Astrocyte (in vitro differentiated cells and primary cell): ENCODE data around the gene ITPA. TPM values are rescaled to one million over a fixed set of nuclear protein-coding genes. Genes with fewer than 3 reads are reported as not detected.

Experiments used
- DNase-seq: peaks from one replicate; pipeline ENCODE4 v3.0.0-alpha.2; 2010; ENCODE audit warnings: low read depth
- FAIRE-seq: peaks from 2 replicates; lab custom pipeline; 2011; peaks lifted over from hg19 to GRCh38; lab: Jason Lieb, UNC
- H2AFZ ChIP-seq: 2 replicates; pipeline ENCODE4 v1.6.0; 2012; ENCODE audit warnings: low read depth, low read length, inconsistent platforms
- H3K27ac ChIP-seq: 2 replicates; pipeline ENCODE4 v1.5.1; 2011; ENCODE audit warnings: low read depth, low read length, inconsistent platforms
- H3K27me3 ChIP-seq: 2 replicates; pipeline ENCODE4 v1.6.0; 2011; ENCODE audit warnings: low read length, inconsistent platforms; ENCODE audit not compliant: insufficient read depth
- H3K36me3 ChIP-seq: 2 replicates; pipeline ENCODE4 v1.5.1; 2011; ENCODE audit warnings: low read length, inconsistent platforms; ENCODE audit not compliant: insufficient read depth
- H3K4me1 ChIP-seq: 2 replicates; pipeline ENCODE4 v1.5.1; 2011; ENCODE audit warnings: low read length, inconsistent platforms; ENCODE audit not compliant: insufficient read depth
- H3K4me2 ChIP-seq: 2 replicates; pipeline ENCODE4 v1.6.0; 2012; ENCODE audit warnings: low read length, inconsistent platforms
- H3K4me3 ChIP-seq: 2 replicates; pipeline ENCODE4 v1.5.1; 2011; ENCODE audit warnings: low read depth, mild to moderate bottlenecking, low read length, inconsistent platforms; ENCODE audit not compliant: insufficient read depth
- H3K79me2 ChIP-seq: 2 replicates; pipeline ENCODE4 v1.6.0; 2012; ENCODE audit warnings: mild to moderate bottlenecking, low read length, inconsistent platforms; ENCODE audit not compliant: insufficient read depth
- H3K9ac ChIP-seq: 2 replicates; pipeline ENCODE4 v1.6.0; 2012; ENCODE audit warnings: mild to moderate bottlenecking, low read length, inconsistent platforms
- H3K9me3 ChIP-seq: 2 replicates; pipeline ENCODE4 v1.5.1; 2012; ENCODE audit warnings: low read depth, mild to moderate bottlenecking, low read length, inconsistent platforms; ENCODE audit not compliant: insufficient read depth
- H4K20me1 ChIP-seq: 2 replicates; pipeline ENCODE4 v1.6.0; 2012; ENCODE audit warnings: low read length, inconsistent platforms; ENCODE audit not compliant: insufficient read depth
- H3K27ac Mint-ChIP-seq: one replicate; pipeline ENCODE4 v1.8.0; 2021; ENCODE audit warnings: mild to moderate bottlenecking, mixed read lengths; ENCODE audit not compliant: unreplicated experiment
- H3K27me3 Mint-ChIP-seq: one replicate; pipeline ENCODE4 v1.8.0; 2021; ENCODE audit warnings: low read depth, mixed read lengths; ENCODE audit not compliant: unreplicated experiment
- H3K36me3 Mint-ChIP-seq: one replicate; pipeline ENCODE4 v1.8.0; 2021; ENCODE audit warnings: low read depth, mixed read lengths; ENCODE audit not compliant: unreplicated experiment
- H3K4me1 Mint-ChIP-seq: one replicate; pipeline ENCODE4 v1.8.0; 2021; ENCODE audit warnings: low read depth, mixed read lengths; ENCODE audit not compliant: unreplicated experiment
- H3K4me3 Mint-ChIP-seq: one replicate; pipeline ENCODE4 v1.8.0; 2021; ENCODE audit warnings: mild to moderate bottlenecking, moderate library complexity, mixed read lengths; ENCODE audit not compliant: unreplicated experiment
- H3K9me3 Mint-ChIP-seq: one replicate; pipeline ENCODE4 v1.8.0; 2021; ENCODE audit warnings: mild to moderate bottlenecking, mixed read lengths; ENCODE audit not compliant: unreplicated experiment
- CTCF ChIP-seq: IDR thresholded peaks from 2 replicates; pipeline ENCODE4 v1.5.1; 2011; ENCODE audit warnings: low read depth, mild to moderate bottlenecking, inconsistent platforms, low read length, moderate library complexity; ENCODE audit not compliant: insufficient read depth
- EZH2 ChIP-seq: IDR thresholded peaks from 2 replicates; pipeline ENCODE4 v1.6.1; 2012; ENCODE audit warnings: mild to moderate bottlenecking, low read length, inconsistent platforms; ENCODE audit not compliant: insufficient read depth
- total RNA-seq: library from RNA; stranded (reverse); gene quantifications from 2 replicates; pipeline ENCODE4 v1.2.1, GENCODE V29; 2021

Gene ITPA
- total RNA-seq, 1 donor from 2014 or later = 55.5 TPM

GRCh38 chr20:3250091-3250504, 40.8 kb downstream of the ITPA start:
- no peak for DNase-seq
- H3K9me3 Mint-ChIP-seq = no peaks in the 10 kb centered on the region
- Histone ChIP-seq H3K36me3 (peaks cover 11% of the 10 kb centered on the region), H3K27ac (no peak overlapping the region), H3K27me3 (peaks cover 6% of the 10 kb centered on the region), H2AFZ (no peak overlapping the region), H3K4me2 (no peak overlapping the region), H4K20me1 (peaks cover 7% of the 10 kb centered on the region), H3K9ac (no peak overlapping the region), H3K79me2 (no peaks in the 10 kb centered on the region), H3K4me1 (peaks cover 10% of the 10 kb centered on the region), H3K4me3 (no peak overlapping the region), H3K9me3 (no peaks in the 10 kb centered on the region)
- peaks cover 16% of the 10 kb centered on the region for H3K36me3 Mint-ChIP-seq
- no peak overlapping the region for H3K27ac Mint-ChIP-seq
- FAIRE-seq = no peak
- no peak overlapping the region for H3K4me3 Mint-ChIP-seq
- no peaks in the 10 kb centered on the region for H3K4me1 Mint-ChIP-seq
- H3K27me3 Mint-ChIP-seq = peaks cover 14% of the 10 kb centered on the region
- TF ChIP-seq CTCF (no peak), EZH2 (no peak)

- no peak for FAIRE-seq
- H3K27ac Mint-ChIP-seq = no peak overlapping the region
- H3K27me3 ChIP-seq = peaks cover 6% of the 10 kb centered on the region
- no peaks in the 10 kb centered on the region for H3K9me3 Mint-ChIP-seq
- no peak overlapping the region for H3K27ac ChIP-seq
- no peaks in the 10 kb centered on the region for H3K9me3 ChIP-seq
- DNase-seq = peak; percentile 47
- H2AFZ ChIP-seq = no peak overlapping the region
- peaks cover 10% of the 10 kb centered on the region for H3K4me1 ChIP-seq
- no peak overlapping the region for H3K4me3 Mint-ChIP-seq
- no peak overlapping the region for H3K9ac ChIP-seq
- peaks cover 25% of the 10 kb centered on the region for H3K36me3 Mint-ChIP-seq
- TF ChIP-seq CTCF (no peak), EZH2 (no peak)
- no peaks in the 10 kb centered on the region for H3K4me1 Mint-ChIP-seq
- H3K36me3 ChIP-seq = peaks cover 17% of the 10 kb centered on the region
- H3K4me3 ChIP-seq = no peak overlapping the region
- H3K27me3 Mint-ChIP-seq = peaks cover 14% of the 10 kb centered on the region
- peaks cover 7% of the 10 kb centered on the region for H4K20me1 ChIP-seq
- no peak overlapping the region for H3K4me2 ChIP-seq
- H3K79me2 ChIP-seq = no peaks in the 10 kb centered on the region
These were observed 42.5 kb downstream of the ITPA start for GRCh38 chr20:3251806-3252205.

GRCh38 chr20:3255728-3256127, 46.4 kb downstream of the ITPA start:
- no peaks in the 10 kb centered on the region for H3K4me1 ChIP-seq
- H2AFZ ChIP-seq = no peak overlapping the region
- peaks cover 39% of the 10 kb centered on the region for H3K36me3 Mint-ChIP-seq
- H3K9me3 Mint-ChIP-seq = peaks cover under 1% of the 10 kb centered on the region
- H3K27ac Mint-ChIP-seq = no peak overlapping the region
- no peak overlapping the region for H3K9ac ChIP-seq
- peaks cover 4% of the 10 kb centered on the region for H4K20me1 ChIP-seq
- peaks cover 3% of the 10 kb centered on the region for H3K27me3 Mint-ChIP-seq
- no peak overlapping the region for H3K4me3 Mint-ChIP-seq
- H3K9me3 ChIP-seq = no peaks in the 10 kb centered on the region
- no peak overlapping the region for H3K4me3 ChIP-seq
- H3K79me2 ChIP-seq = no peaks in the 10 kb centered on the region
- H3K36me3 ChIP-seq = peaks cover 19% of the 10 kb centered on the region
- H3K4me1 Mint-ChIP-seq = no peaks in the 10 kb centered on the region
- H3K27me3 ChIP-seq = no peaks in the 10 kb centered on the region
- DNase-seq (no peak), FAIRE-seq (no peak)
- no peak overlapping the region for H3K4me2 ChIP-seq
- TF ChIP-seq CTCF (no peak), EZH2 (no peak)
- no peak overlapping the region for H3K27ac ChIP-seq
